HG03469 (cell line): ENCODE results near the gene TERT.
"Not testable (repeated sequence)": the region's sequence is repeated elsewhere in the genome, so short reads cannot be mapped to it uniquely, and the experiment has no call there.

Experiments used
- ATAC-seq: cut with Tn5 transposase; IDR thresholded peaks from one replicate; pipeline ENCODE4 v1.9.1; 2021; ENCODE audit warnings: mild to moderate bottlenecking, moderate library complexity, moderate number of reproducible peaks; ENCODE audit not compliant: unreplicated experiment

TERT gene

GRCh38 chr5:1294835-1295649 is at the start of gene TERT:
Gene TERT, minus strand, starts transcription at chr5:1295068. Its CDS starts 79 bp downstream, at chr5:1294989.
- ATAC-seq: no peak

GRCh38 chr5:1343931-1344901 is 49.3 kb upstream of the TERT start:
- no peak for ATAC-seq

GRCh38 chr5:1343315-1343751 is 48.5 kb upstream of the TERT start:
- ATAC-seq: no peak

- ATAC-seq: not testable (repeated sequence)
Observed at GRCh38 chr5:1342711-1343110, 47.8 kb upstream of the TERT start.

GRCh38 chr5:1342268-1342667 is 47.4 kb upstream of the TERT start:
- no peak for ATAC-seq

GRCh38 chr5:1341863-1342262 is 47.0 kb upstream of the TERT start:
- no peak for ATAC-seq

GRCh38 chr5:1339818-1340210 is 44.9 kb upstream of the TERT start:
- not testable (repeated sequence) for ATAC-seq

- ATAC-seq: not testable (repeated sequence)
Observed at GRCh38 chr5:1339139-1339817, 44.4 kb upstream of the TERT start.

- no peak for ATAC-seq
Observed at GRCh38 chr5:1338506-1339070, 43.7 kb upstream of the TERT start.

- ATAC-seq: no peak
Observed at GRCh38 chr5:1338196-1338490, 43.3 kb upstream of the TERT start.

- no peak for ATAC-seq
Observed at GRCh38 chr5:1337489-1338195, 42.8 kb upstream of the TERT start.

GRCh38 chr5:1336749-1337488 is 42.1 kb upstream of the TERT start:
- ATAC-seq: no peak

GRCh38 chr5:1336106-1336561 is 41.3 kb upstream of the TERT start:
- no peak for ATAC-seq

GRCh38 chr5:1335540-1336095 is 40.8 kb upstream of the TERT start:
- no peak for ATAC-seq

GRCh38 chr5:1334831-1335539 is 40.1 kb upstream of the TERT start:
- no peak for ATAC-seq

GRCh38 chr5:1333986-1334385 is 39.1 kb upstream of the TERT start:
- ATAC-seq: no peak

GRCh38 chr5:1333286-1333685 is 38.4 kb upstream of the TERT start:
- ATAC-seq: not testable (repeated sequence)

- ATAC-seq: no peak
Observed at GRCh38 chr5:1332461-1333001, 37.7 kb upstream of the TERT start.
